Heart left ventricle (tissue), 16 donors: ENCODE results near the gene ADH4. TPM values are rescaled to one million over a fixed set of nuclear protein-coding genes. Genes with fewer than 3 reads are reported as not detected.
"Not testable (repeated sequence)": the region's sequence is repeated elsewhere in the genome, so short reads cannot be mapped to it uniquely, and the experiment has no call there.

Experiments
- ATAC-seq, 4 donors: fragments of 200-7000 bp; cut with Tn5 transposase; one replicate each; pipeline ENCODE4 v1.9.1; 2020 to 2022; ENCODE audit warnings: moderate library complexity in 4 of 4, mild to moderate bottlenecking in 3 of 4, moderate number of reproducible peaks in 1 of 4
- DNase-seq, 5 donors: peaks; one replicate each; pipeline ENCODE4 v3.0.0-alpha.2; 2020
- H3K27ac ChIP-seq, 12 donors: fragments of 200-600 bp; sonication (generic) in 4 of 12; one replicate each; pipeline versions ENCODE4 v1.5.0 to v1.8.0; 2016 to 2022; ENCODE audit warnings: mild to moderate bottlenecking in 2 of 12
- H3K27me3 ChIP-seq, 9 donors: fragments of 200-600 bp; sonication (generic) in 2 of 9; one replicate each; pipeline versions ENCODE4 v1.5.1 to v1.8.0; 2016 to 2022; ENCODE audit warnings: mild to moderate bottlenecking in 3 of 9
- H3K36me3 ChIP-seq, 9 donors: fragments of 200-600 bp; sonication (generic) in 2 of 9; one replicate each; pipeline versions ENCODE4 v1.5.0 to v1.8.0; 2018 to 2022; ENCODE audit warnings: mild to moderate bottlenecking in 2 of 9
- H3K4me1 ChIP-seq, 12 donors: fragments of 200-600 bp; sonication (generic) in 4 of 12; one replicate each; pipeline versions ENCODE4 v1.5.0 to v1.8.0; 2016 to 2022; ENCODE audit warnings: mild to moderate bottlenecking in 3 of 12
- H3K4me3 ChIP-seq, 12 donors: fragments of 200-600 bp; sonication (generic) in 4 of 12; one replicate each; pipeline versions ENCODE4 v1.5.0 to v1.8.0; 2017 to 2022; ENCODE audit warnings: mild to moderate bottlenecking in 9 of 12, moderate library complexity in 4 of 12
- H3K9me3 ChIP-seq, 12 donors: fragments of 200-600 bp; sonication (generic) in 4 of 12; one replicate each; pipeline versions ENCODE4 v1.5.0 to v1.8.0; 2016 to 2022; ENCODE audit warnings: mild to moderate bottlenecking in 1 of 12
- POLR2A ChIP-seq, 2 donors: fragments of 450-650 bp; IDR thresholded peaks; one replicate each; pipeline ENCODE4 v1.6.1; 2017; ENCODE audit warnings: antibody characterized with exemption in 2 of 2, mild to moderate bottlenecking in 2 of 2, moderate library complexity in 2 of 2
- WGBS, 4 donors: extraction: QIAGEN DNeasy Blood & Tissue Kit in 2 of 4; methylation state at CpG; one replicate each; pipeline versions ENCODE4 v1.1.5 to v1.1.7; 2013 to 2018; 5-methylcytosine and 5-hydroxymethylcytosine counted together
- intact Hi-C, 10 donors: fragments of 100-400 bp; cut with DNase I; formaldehyde crosslinking; loops; one replicate each; pipeline versions ENCODE4 v1.11.1 to v1.14.2; 2022
- polyA plus RNA-seq, 2 donors: library from polyadenylated mRNA; stranded (reverse); fragments of 200-250 nt; gene quantifications; one replicate each; pipeline ENCODE4 v1.2.3, GENCODE V29; 2013
- total RNA-seq, 9 donors: library from RNA; depleted of rRNA in 2 of 9; stranded (reverse); fragments of >200 nt in 2 of 9; fragmentation: NEBNext Ultra II Directional in 3 of 9; extraction: Animal tissue kit (Norgen Biotek cat#: 25700) in 3 of 9; gene quantifications; one replicate each; pipeline versions ENCODE4 v1.1.0 to v1.2.4, GENCODE V29; 2016 to 2023
- TF ChIP-seq, protein P1 (sequence below), 12 donors: fragments of 200-600 bp; sonication (generic) in 4 of 12; IDR thresholded peaks; one replicate each; pipeline versions ENCODE4 v1.5.0 to v1.8.0; 2018 to 2022; ENCODE audit warnings: antibody characterized with exemption in 12 of 12, mild to moderate bottlenecking in 5 of 12
- donor health status: ischemic (EF 13 %, LVEDD 7.1; RV severe dilation, severe dysfunction).
- donor health status: healthy with polysubstance abuse.
- donor health status: DM: no; HTN: yes; CAD: no.
- donor health status: DM: no; HTN: no; CAD: no.
- donor health status: ischemic (EF 25% LVEDD 6.9; RV normal size, moderate dysfunction).
- donor health status: ischemic (EF 25% LVEDD 5.7; RV mildly dilated, moderate dysfunction).
- donor health status: healthy.
- donor health status: DM: yes; HTN: yes; CAD: no.
- donor health status: ischemic (EF 35%, LVEDD 5.7; RV mildly dilated, moderate dysfunction).
- donor health status: nonischemic (EF 11% LVEDD 7.7; RV severe dilation, severe dysfunction).
- donor health status: DM: yes; HTN: yes; CAD: no.
- donor health status: PGD.
- donor health status: ischemic (EF 29% LVEDD 5.4; RV normal size, mild dysfunction).
- donor health status: nonischemic (EF 23%, LVEDD 6.1; RV moderate dilation, normal function).

ADH4 gene
- total and polyA plus RNA-seq, 11 donors, result 0.12 TPM; not detected in 10

DNA sequence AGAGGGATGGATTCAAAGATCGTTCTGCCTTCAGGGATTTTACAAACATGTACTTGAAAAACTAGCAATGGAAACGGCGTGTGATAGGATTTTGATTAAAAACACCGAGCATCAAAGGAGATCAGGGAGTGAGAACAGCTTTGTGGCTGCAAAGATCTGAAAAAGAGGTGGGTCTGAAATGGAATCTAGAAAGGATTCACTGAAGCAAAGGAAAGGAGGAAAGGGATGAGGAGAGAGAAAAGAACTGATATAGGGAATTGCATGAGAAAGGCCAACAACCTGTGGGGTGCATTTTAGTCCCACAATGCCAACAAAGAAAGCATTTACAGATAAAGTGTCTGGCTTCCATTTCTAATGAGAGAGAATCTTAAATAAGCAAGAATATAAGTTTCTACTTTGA is 23.1 kb downstream of the ADH4 start:
- Histone ChIP-seq H3K36me3 (no peaks in the 10 kb centered on the region), H3K9me3 (no peaks in the 10 kb centered on the region), H3K4me3 (no peak overlapping the region), H3K27me3 (no peaks in the 10 kb centered on the region), H3K4me1 (peaks cover 0 to 3% (median 0%) of the 10 kb centered on the region in 12 donors), H3K27ac (no peak overlapping the region)
- DNase-seq, result no peak
- intact Hi-C loops, result loop anchor here in 5 of 10 donors (2.0 to 10.0 kb wide), 4 partner anchors 284 to 344 kb away; no protein-coding TSS in a partner anchor
- TF ChIP-seq, protein P1, sequence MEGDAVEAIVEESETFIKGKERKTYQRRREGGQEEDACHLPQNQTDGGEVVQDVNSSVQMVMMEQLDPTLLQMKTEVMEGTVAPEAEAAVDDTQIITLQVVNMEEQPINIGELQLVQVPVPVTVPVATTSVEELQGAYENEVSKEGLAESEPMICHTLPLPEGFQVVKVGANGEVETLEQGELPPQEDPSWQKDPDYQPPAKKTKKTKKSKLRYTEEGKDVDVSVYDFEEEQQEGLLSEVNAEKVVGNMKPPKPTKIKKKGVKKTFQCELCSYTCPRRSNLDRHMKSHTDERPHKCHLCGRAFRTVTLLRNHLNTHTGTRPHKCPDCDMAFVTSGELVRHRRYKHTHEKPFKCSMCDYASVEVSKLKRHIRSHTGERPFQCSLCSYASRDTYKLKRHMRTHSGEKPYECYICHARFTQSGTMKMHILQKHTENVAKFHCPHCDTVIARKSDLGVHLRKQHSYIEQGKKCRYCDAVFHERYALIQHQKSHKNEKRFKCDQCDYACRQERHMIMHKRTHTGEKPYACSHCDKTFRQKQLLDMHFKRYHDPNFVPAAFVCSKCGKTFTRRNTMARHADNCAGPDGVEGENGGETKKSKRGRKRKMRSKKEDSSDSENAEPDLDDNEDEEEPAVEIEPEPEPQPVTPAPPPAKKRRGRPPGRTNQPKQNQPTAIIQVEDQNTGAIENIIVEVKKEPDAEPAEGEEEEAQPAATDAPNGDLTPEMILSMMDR (IDR thresholded peaks at IDR 0.05), result no peak
- no peak for TF ChIP-seq POLR2A (IDR thresholded peaks at IDR 0.05)
- no peak for ATAC-seq
- 65 to 91% (median 85%) methylated on average over 4 of the region's 4 CpGs for WGBS, 4 donors

DNA sequence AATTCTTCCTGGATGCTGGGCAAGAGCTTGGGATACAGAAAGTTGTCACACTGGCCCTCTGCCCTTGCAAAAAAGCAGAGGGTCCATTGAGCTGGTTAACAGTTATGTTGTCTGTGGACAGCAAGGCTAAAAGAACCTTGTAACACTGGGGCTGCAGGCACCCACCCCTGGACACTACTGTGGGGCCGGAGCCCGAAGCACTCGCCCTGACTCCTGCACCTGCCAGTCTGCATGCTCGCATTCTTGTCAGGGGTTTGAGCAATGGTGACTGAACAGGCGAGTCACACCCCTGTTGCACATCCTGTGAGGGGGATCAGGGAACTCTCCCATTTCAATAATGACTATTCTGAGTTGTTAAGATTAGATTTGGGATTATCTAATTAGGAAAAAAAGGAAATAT is 23.6 kb downstream of the ADH4 start:
- Histone ChIP-seq H3K36me3 (no peaks in the 10 kb centered on the region), H3K4me3 (no peak overlapping the region), H3K4me1 (peaks cover 0 to 3% (median 0%) of the 10 kb centered on the region in 12 donors), H3K27ac (no peak overlapping the region), H3K9me3 (no peaks in the 10 kb centered on the region), H3K27me3 (no peaks in the 10 kb centered on the region)
- intact Hi-C loops, result loop anchor here in 5 of 10 donors (2.0 to 10.0 kb wide), 4 partner anchors 284 to 344 kb away; no protein-coding TSS in a partner anchor
- DNase-seq (no peak), ATAC-seq (no peak)
- 88 to 92% (median 90%) methylated on average over 5 of the region's 5 CpGs for WGBS, 4 donors
- TF ChIP-seq POLR2A (IDR thresholded peaks at IDR 0.05), result no peak
- TF ChIP-seq, protein P1 (IDR thresholded peaks at IDR 0.05), result no peak

GRCh38 chr4:99117876-99118693 is 26.0 kb downstream of the ADH4 start:
- H3K36me3 ChIP-seq, result no peaks in the 10 kb centered on the region
- TF ChIP-seq, protein P1 (IDR thresholded peaks at IDR 0.05), result peak in 11 of 12 donors; percentile 26 to 68 (median 51)
- TF ChIP-seq POLR2A (IDR thresholded peaks at IDR 0.05), result no peak
- 40 to 68% (median 54%) methylated on average over 9 of the region's 9 CpGs for WGBS, 4 donors
- no peaks in the 10 kb centered on the region for H3K27me3 ChIP-seq
- H3K4me1 ChIP-seq, result peaks cover 0 to 3% (median 0%) of the 10 kb centered on the region in 12 donors
- H3K27ac ChIP-seq, result no peak overlapping the region
- ATAC-seq (no peak), DNase-seq (no peak)
- no peak overlapping the region for H3K4me3 ChIP-seq
- intact Hi-C loops, result loop anchor here in 9 of 10 donors (1.0 to 5.0 kb wide), 6 partner anchors 286 to 345 kb away; no protein-coding TSS in a partner anchor
- no peaks in the 10 kb centered on the region for H3K9me3 ChIP-seq

GRCh38 chr4:99117122-99117841 is 26.8 kb downstream of the ADH4 start:
- not testable (repeated sequence) for H3K9me3 ChIP-seq, ATAC-seq, H3K4me3 ChIP-seq, H3K27me3 ChIP-seq, DNase-seq, H3K27ac ChIP-seq, H3K36me3 ChIP-seq, H3K4me1 ChIP-seq
- intact Hi-C loops, result loop anchor here in 4 of 10 donors (5.0 kb wide), 1 partner anchor 345 kb away; no protein-coding TSS in a partner anchor
- WGBS, 4 donors, result 88 to 96% (median 92%) methylated on average over 29 of the region's 29 CpGs

GRCh38 chr4:99109286-99109685 is 34.8 kb downstream of the ADH4 start:
- H3K27ac ChIP-seq, intact Hi-C loops, DNase-seq, H3K4me3 ChIP-seq, H3K4me1 ChIP-seq, H3K9me3 ChIP-seq, ATAC-seq, H3K27me3 ChIP-seq, H3K36me3 ChIP-seq: not testable (repeated sequence)
- WGBS, 4 donors, result 81 to 97% (median 91%) methylated on average over 12 of the region's 12 CpGs
